A549 (cell line): Measurements from ENCODE around the gene ULBP1.

Experiments
- CEBPB ChIP-seq, 2 experiments: fragments of >200 bp in 1 of 2; sonication (Bioruptor Twin) in 1 of 2; formaldehyde crosslinking in 1 of 2; IDR thresholded peaks; 2 replicates each; pipeline ENCODE4 v1.6.1; 2012 to 2016
- CTCF ChIP-seq: fragments of >200 bp; sonication (Bioruptor Twin); formaldehyde crosslinking; IDR thresholded peaks from 3 replicates; pipeline ENCODE4 v1.5.1; 2016
- ELK1 ChIP-seq: fragments of 150-350 bp; IDR thresholded peaks from 2 replicates; pipeline ENCODE4 v1.6.1; 2014; ENCODE audit warnings: low read depth, mild to moderate bottlenecking, low read length
- HMGXB4 ChIP-seq: fragments of 250-450 bp; sonication (Bioruptor Pico); IDR thresholded peaks from 2 replicates; pipeline ENCODE4 v1.5.0; 2021; ENCODE audit warnings: mild to moderate bottlenecking, moderate library complexity, borderline replicate concordance
- POLR2AphosphoS2 ChIP-seq: conservative IDR thresholded peaks from 2 replicates; pipeline ENCODE4 v1.6.1; 2012; ENCODE audit warnings: low read length, improper control_type of control experiment, inconsistent platforms
- REST ChIP-seq: fragments of 200-600 bp; sonication (generic); IDR thresholded peaks from 2 replicates; pipeline ENCODE4 v1.6.1; 2016; ENCODE audit warnings: antibody characterized with exemption, mild to moderate bottlenecking, moderate library complexity
- RNF2 ChIP-seq: fragments of 200-600 bp; sonication (generic); IDR thresholded peaks from 2 replicates; pipeline ENCODE4 v1.6.1; 2016; ENCODE audit warnings: low read depth, mild to moderate bottlenecking, antibody characterized with exemption, moderate library complexity, borderline replicate concordance
- USF2 ChIP-seq: fragments of 450-650 bp; IDR thresholded peaks from 2 replicates; pipeline ENCODE4 v1.6.1; 2014; ENCODE audit warnings: antibody characterized with exemption
- ZFP36 ChIP-seq: fragments of 450-650 bp; IDR thresholded peaks from 2 replicates; pipeline ENCODE4 v1.6.1; 2014; ENCODE audit warnings: borderline replicate concordance; ENCODE audit not compliant: partially characterized antibody

- no peak for TF ChIP-seq CTCF
- no peak for TF ChIP-seq ZFP36
- TF ChIP-seq POLR2AphosphoS2 = no peak
- TF ChIP-seq USF2 = no peak
- TF ChIP-seq REST = no peak
- no peak for TF ChIP-seq ELK1
- no peak for TF ChIP-seq HMGXB4 (CRISPR knock-in tag)
- no peak for TF ChIP-seq RNF2
- TF ChIP-seq CEBPB (IDR thresholded peaks at IDR 0.05) = no peak
These were observed 23.7 kb upstream of the ULBP1 start for GRCh38 chr6:149939909-149940671.
